Measurements from ENCODE around the gene GPR61.

DNA sequence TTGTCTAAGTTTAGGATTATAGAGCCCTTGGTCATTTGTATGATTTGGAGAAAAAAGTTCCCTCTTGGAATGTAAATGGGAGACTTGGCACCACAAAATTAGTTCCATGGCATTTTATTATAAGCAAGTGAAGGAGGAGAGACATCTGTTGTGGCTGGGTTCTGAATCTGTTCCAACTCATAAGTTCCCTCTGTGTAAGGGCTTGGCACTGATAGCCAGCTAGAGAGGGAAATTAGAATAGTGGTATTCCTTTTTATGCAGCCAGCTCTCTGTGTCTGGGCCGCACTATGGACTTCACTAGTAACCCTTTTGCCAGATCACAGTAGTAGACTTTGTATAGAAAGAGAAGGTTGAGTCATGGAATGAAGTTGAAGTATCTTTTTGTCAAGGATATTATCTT, 39.8 kb downstream of the GPR61 start:
- TF ChIP-seq GATA2 (IDR thresholded peaks at IDR 0.05; ENCODE audit: low read depth, low read length) (no peak), GATA3 (IDR thresholded peaks at IDR 0.05; ENCODE audit: low read depth, low read length) (no peak)
